Measurements from ENCODE around the gene CENPF.

DNA sequence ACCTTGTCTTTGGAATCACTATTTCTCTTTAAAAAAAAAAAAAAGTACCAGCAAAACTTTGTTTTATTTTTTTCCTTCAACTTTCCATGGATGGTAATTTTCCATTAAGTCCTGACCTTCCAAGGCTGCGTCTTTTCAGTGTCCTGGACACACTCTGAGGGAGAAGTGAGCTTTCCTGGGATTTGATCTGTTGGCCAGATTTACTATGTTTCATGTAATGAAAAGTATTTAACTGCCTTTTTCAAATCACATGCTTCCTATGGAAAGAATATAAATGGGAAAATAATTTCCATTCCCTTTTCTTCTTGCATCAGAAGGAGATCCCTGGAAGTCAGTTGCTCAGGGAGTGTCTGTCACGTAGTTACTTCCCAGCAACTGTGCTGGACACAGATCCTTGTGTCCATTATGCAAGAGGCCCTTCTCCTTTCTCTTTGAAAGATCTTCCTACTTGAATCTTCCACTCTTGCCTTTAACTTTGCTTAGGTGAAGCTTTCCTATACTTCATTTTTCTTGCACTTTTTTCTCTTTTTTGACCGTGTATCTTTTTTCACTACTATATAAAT is 59.3 kb downstream of the CENPF start:
- TF ChIP-seq, protein P1, sequence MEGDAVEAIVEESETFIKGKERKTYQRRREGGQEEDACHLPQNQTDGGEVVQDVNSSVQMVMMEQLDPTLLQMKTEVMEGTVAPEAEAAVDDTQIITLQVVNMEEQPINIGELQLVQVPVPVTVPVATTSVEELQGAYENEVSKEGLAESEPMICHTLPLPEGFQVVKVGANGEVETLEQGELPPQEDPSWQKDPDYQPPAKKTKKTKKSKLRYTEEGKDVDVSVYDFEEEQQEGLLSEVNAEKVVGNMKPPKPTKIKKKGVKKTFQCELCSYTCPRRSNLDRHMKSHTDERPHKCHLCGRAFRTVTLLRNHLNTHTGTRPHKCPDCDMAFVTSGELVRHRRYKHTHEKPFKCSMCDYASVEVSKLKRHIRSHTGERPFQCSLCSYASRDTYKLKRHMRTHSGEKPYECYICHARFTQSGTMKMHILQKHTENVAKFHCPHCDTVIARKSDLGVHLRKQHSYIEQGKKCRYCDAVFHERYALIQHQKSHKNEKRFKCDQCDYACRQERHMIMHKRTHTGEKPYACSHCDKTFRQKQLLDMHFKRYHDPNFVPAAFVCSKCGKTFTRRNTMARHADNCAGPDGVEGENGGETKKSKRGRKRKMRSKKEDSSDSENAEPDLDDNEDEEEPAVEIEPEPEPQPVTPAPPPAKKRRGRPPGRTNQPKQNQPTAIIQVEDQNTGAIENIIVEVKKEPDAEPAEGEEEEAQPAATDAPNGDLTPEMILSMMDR (IDR thresholded peaks at IDR 0.05) = no peak
- TF ChIP-seq POLR2A (IDR thresholded peaks at IDR 0.05) = no peak

Data from prostate gland (tissue), 2 donors.